HG03460 (cell line): ENCODE results near the gene NBPF8.
"Not testable (repeated sequence)": the region's sequence is repeated elsewhere in the genome, so short reads cannot be mapped to it uniquely, and the experiment has no call there.

Experiments used
- ATAC-seq: cut with Tn5 transposase; IDR thresholded peaks from one replicate; pipeline ENCODE4 v1.9.1; 2021; ENCODE audit not compliant: unreplicated experiment

The NBPF8 gene, protein sequence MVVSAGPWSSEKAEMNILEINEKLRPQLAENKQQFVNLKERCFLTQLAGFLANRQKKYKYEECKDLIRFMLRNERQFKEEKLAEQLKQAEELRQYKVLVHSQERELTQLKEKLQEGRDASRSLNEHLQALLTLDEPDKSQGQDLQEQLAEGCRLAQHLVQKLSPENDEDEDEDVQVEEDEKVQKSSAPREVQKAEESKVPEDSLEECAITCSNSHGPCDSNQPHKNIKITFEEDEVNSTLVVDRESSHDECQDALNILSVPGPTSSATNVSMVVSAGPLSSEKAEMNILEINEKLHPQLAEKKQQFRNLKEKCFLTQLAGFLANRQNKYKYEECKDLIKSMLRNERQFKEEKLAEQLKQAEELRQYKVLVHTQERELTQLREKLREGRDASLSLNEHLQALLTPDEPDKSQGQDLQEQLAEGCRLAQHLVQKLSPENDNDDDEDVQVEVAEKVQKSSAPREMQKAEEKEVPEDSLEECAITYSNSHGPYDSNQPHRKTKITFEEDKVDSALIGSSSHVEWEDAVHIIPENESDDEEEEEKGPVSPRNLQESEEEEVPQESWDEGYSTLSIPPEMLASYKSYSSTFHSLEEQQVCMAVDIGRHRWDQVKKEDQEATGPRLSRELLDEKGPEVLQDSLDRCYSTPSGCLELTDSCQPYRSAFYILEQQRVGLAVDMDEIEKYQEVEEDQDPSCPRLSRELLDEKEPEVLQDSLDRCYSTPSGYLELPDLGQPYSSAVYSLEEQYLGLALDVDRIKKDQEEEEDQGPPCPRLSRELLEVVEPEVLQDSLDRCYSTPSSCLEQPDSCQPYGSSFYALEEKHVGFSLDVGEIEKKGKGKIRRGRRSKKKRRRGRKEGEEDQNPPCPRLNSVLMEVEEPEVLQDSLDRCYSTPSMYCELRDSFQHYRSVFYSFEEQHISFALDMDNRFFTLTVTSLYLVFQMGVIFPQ

DNA sequence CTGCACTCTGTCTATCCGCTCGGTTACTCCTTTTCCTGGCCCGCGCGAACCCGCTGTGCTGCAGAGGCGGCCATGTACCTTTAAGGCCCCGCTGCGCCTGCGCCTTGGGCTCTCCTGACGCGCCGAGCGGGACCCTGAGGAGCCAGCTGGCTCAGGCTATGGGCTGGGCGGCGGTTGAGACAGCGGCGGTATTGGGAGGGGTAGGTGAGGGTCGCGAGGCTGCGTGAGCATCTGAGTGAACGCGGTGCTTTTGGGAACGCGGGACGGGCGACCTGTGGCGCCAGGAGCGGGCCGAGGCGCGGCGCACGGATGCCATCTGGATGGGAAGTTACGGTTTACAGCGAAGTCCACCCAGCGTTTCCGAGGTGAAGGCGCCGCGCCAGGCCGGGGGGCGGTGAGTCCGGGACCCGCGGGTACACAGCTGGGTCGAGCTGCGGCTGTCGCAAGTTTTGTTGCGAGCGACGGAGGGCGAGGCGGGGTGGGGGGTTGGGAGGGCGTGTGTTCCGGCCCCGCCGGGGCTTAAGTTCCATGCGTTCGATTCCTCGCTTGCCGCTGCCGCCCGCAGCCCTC lies at the start of gene NBPF8:
Gene NBPF8 (plus strand): TSS at position 125 of the 570 bp plus-strand sequence. CDS start 21,488 bp downstream, outside the sequence.
- peak; percentile 96 for ATAC-seq

GRCh38 chr1:120367709-120368108 lies 47.1 kb upstream of the NBPF8 start:
- not testable (repeated sequence) for ATAC-seq

GRCh38 chr1:120386651-120387050 lies 28.2 kb upstream of the NBPF8 start:
- not testable (repeated sequence) for ATAC-seq

- ATAC-seq, result not testable (repeated sequence)
Measured at GRCh38 chr1:120388597-120389126, 26.2 kb upstream of the NBPF8 start.

GRCh38 chr1:120391365-120391764 lies 23.5 kb upstream of the NBPF8 start:
- not testable (repeated sequence) for ATAC-seq

DNA sequence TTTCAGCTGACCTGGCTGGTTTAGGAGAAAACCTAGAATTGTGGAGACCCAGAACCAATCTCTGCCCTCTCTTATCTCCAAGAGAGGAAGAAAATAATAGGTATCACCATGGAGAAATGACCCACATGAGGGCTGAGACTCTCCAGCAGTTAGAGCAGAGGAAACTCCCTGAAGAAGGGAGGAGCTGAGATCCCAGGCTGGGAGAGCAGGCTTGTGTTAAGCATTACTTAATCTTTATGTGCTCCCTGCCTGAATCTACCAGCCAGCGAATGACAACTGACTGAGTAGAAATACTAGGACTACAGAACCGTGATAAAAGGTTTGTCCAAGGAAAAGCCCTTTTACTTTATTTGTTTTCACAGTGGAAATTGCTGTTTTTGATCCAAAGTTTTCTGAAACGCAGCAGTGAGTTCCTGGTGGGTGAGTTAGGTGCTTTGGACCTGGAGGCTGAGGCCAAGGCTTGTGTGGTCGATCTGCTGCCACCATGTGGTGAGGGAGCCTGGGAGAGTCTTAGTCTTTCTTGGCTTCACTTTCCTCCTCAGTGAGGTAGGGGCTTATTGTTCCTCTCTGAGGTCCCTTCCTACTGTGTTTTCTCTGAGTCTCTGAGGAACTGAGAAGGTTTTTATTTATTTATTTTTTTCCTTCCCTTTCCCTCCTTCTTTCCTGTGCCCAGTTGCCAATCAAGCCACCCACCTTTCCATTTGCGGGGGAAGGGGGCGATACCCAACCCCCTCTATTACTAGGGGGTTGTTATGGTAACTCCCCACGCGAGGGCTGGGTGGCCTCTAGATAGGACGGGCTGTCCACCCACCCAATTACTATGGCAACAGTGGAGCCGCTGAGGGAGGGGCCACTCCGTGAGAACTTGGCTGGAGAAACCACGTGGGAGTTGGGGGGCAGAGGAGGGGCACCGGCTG lies 21.3 kb upstream of the NBPF8 start:
- not testable (repeated sequence) for ATAC-seq

GRCh38 chr1:120405348-120405747 lies 9.5 kb upstream of the NBPF8 start:
- ATAC-seq, result not testable (repeated sequence)

GRCh38 chr1:120414451-120414850 lies 384 bp upstream of the NBPF8 start:
- not testable (repeated sequence) for ATAC-seq

GRCh38 chr1:120415492-120415961 lies 692 bp downstream of the NBPF8 start:
- ATAC-seq, result peak; percentile 20

DNA sequence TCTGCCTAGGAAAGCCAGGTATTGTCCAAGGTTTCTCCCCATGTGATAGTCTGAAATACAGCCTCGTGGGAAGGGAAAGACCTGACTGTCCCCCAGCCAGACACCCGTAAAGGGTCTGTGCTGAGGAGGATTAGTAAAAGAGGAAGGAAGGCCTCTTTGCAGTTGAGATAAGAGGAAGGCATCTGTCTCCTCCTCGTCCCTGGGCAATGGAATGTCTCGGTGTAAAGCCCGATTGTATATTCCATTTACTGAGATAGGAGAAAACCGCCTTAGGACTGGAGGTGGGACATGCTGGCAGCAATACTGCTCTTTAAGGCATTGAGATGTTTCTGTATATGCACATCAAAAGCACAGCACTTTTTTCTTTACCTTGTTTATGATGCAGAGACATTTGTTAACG lies 10.2 kb downstream of the NBPF8 start:
- ATAC-seq, result not testable (repeated sequence)

DNA sequence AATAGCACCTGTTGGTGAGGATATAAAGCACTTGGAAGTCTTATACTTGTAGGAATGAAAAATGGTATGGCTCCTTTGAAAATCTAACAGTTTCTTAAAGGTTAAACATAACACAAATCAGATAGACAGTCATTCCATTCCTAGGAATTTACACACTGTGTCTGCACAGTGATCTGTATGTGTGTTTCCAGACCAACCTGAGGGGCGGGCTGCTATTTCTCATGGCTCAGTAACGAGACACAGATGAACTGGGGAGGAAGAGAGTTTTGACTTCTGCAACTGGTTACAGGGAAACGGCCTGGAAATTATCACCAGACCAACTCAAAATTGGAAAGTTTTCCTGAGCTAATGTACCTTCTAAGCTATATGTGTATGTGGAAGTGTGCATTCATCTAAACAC lies 16.8 kb downstream of the NBPF8 start:
- ATAC-seq, result not testable (repeated sequence)

DNA sequence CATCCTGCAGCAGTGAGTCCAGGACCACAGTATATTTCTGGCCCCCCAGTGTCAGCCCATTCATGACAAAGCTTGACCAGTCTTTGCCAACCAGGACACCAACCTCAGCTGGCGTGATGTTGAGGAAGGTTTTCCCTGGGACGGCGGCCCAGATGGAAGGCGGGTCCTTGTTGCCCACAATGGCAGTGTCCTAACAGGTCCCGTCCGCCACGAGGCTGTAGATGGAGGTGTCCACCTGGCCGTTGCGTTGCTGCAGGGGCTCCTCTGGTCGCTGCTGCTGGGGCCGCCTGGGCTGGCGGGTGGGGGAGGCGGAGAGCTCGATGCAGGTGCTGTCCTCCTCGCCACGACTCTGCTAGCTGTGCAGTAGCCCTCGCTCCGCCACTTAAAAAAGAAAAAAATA lies 19.0 kb downstream of the NBPF8 start:
- not testable (repeated sequence) for ATAC-seq

- ATAC-seq, result not testable (repeated sequence)
Measured at GRCh38 chr1:120449124-120449523, 34.3 kb downstream of the NBPF8 start.
